A549 (cell line): ENCODE data around the gene TCF23. TPM values are rescaled to one million over a fixed set of nuclear protein-coding genes. Genes with fewer than 3 reads are reported as not detected.

Source experiments
- ATAC-seq, 2 experiments: fragments of 200-7000 bp in 1 of 2; fragments of >200 bp in 1 of 2; cut with Nextera tagmentation in 1 of 2; cut with Tn5 transposase in 1 of 2; 3 replicates each; pipeline versions ENCODE4 v1.8.0 to v1.9.1; 2018 to 2020; ENCODE audit warnings: mild to moderate bottlenecking in 1 of 2, moderate library complexity in 1 of 2
- CTCF ChIA-PET: fragments of 300-600 bp; sonication (Branson Sonifier 250); formaldehyde crosslinking; extraction: SDS; loops from one replicate; lab custom pipeline; 2021; ENCODE audit warnings: antibody characterized with exemption, inconsistent platforms; lab: Yijun Ruan, JAX
- POLR2A ChIA-PET: fragments of 350-600 bp; formaldehyde crosslinking; extraction: SDS; loops from one replicate; lab custom pipeline; 2021; ENCODE audit warnings: antibody characterized with exemption, inconsistent platforms; lab: Yijun Ruan, JAX
- DNase-seq, 2 experiments: peaks; one replicate each; pipeline versions ENCODE4 v3.0.0 to v3.0.0-alpha.2; 2011 to 2016; ENCODE audit warnings: low read depth in 1 of 2, low spot score in 1 of 2
- FAIRE-seq: peaks from 2 replicates; lab custom pipeline; 2011; peaks lifted over from hg19 to GRCh38; lab: Jason Lieb, UNC
- H3K27ac ChIP-seq, 2 experiments: fragments of >200 bp; sonication (Bioruptor Twin); formaldehyde crosslinking; 3 replicates each; pipeline ENCODE4 v1.5.1; 2016 to 2017
- H3K4me1 ChIP-seq: fragments of >200 bp; sonication (Bioruptor Twin); formaldehyde crosslinking; 3 replicates; pipeline ENCODE4 v1.6.1; 2016
- H3K4me2 ChIP-seq: fragments of >200 bp; sonication (Bioruptor Twin); formaldehyde crosslinking; 3 replicates; pipeline ENCODE4 v1.6.1; 2016
- H3K4me3 ChIP-seq: fragments of >200 bp; sonication (Bioruptor Twin); formaldehyde crosslinking; 3 replicates; pipeline ENCODE4 v1.5.1; 2016
- H3K9me3 ChIP-seq: fragments of >200 bp; sonication (Bioruptor Twin); formaldehyde crosslinking; 3 replicates; pipeline ENCODE4 v1.6.1; 2016
- BHLHE40 ChIP-seq: IDR thresholded peaks from 2 replicates; pipeline ENCODE4 v1.6.1; 2012; ENCODE audit warnings: low read depth, low read length, inconsistent platforms
- CBX8 ChIP-seq: fragments of 200-600 bp; sonication (generic); IDR thresholded peaks from 2 replicates; pipeline ENCODE4 v1.6.1; 2016
- CEBPB ChIP-seq, 2 experiments: fragments of >200 bp in 1 of 2; sonication (Bioruptor Twin) in 1 of 2; formaldehyde crosslinking in 1 of 2; IDR thresholded peaks; 2 replicates each; pipeline ENCODE4 v1.6.1; 2012 to 2016
- CHD4 ChIP-seq: fragments of 200-600 bp; sonication (generic); IDR thresholded peaks from 2 replicates; pipeline ENCODE4 v1.6.1; 2016; ENCODE audit warnings: antibody characterized with exemption, mild to moderate bottlenecking, borderline replicate concordance
- EP300 ChIP-seq, 2 experiments: fragments of >200 bp; sonication (Bioruptor Twin); formaldehyde crosslinking; IDR thresholded peaks; 2 replicates in 1 of 2; 3 replicates in 1 of 2; pipeline ENCODE4 v1.6.1; 2016 to 2017
- ESRRA ChIP-seq: fragments of 150-350 bp; IDR thresholded peaks from 2 replicates; pipeline ENCODE4 v1.6.1; 2014; ENCODE audit warnings: mild to moderate bottlenecking, low read length, borderline replicate concordance
- GATA3 ChIP-seq: IDR thresholded peaks from 2 replicates; pipeline ENCODE4 v1.6.1; 2012; ENCODE audit warnings: borderline replicate concordance
- HDAC2 ChIP-seq: fragments of 200-600 bp; sonication (generic); IDR thresholded peaks from 2 replicates; pipeline ENCODE4 v1.6.1; 2016
- HEYL ChIP-seq: fragments of 250-450 bp; sonication (Bioruptor Pico); IDR thresholded peaks from 2 replicates; pipeline ENCODE4 v1.8.0; 2021; ENCODE audit warnings: mild to moderate bottlenecking, moderate library complexity
- HOXB5 ChIP-seq: fragments of 250-450 bp; sonication (Bioruptor Pico); IDR thresholded peaks from 2 replicates; pipeline ENCODE4 v1.5.0; 2020; ENCODE audit warnings: mild to moderate bottlenecking, moderate library complexity
- JUN ChIP-seq, 2 experiments: fragments of >200 bp; sonication (Bioruptor Twin); formaldehyde crosslinking; IDR thresholded peaks; 2 replicates in 1 of 2; 3 replicates in 1 of 2; pipeline ENCODE4 v1.6.1; 2016 to 2017
- KDM1A ChIP-seq: fragments of 200-600 bp; sonication (generic); IDR thresholded peaks from 2 replicates; pipeline ENCODE4 v1.6.1; 2016; ENCODE audit warnings: low read depth, mild to moderate bottlenecking
- MAFK ChIP-seq: fragments of 450-650 bp; IDR thresholded peaks from 2 replicates; pipeline ENCODE4 v1.6.1; 2014; ENCODE audit not compliant: partially characterized antibody
- MYC ChIP-seq: IDR thresholded peaks from 2 replicates; pipeline ENCODE4 v1.6.1; 2012; ENCODE audit warnings: mild to moderate bottlenecking, inconsistent platforms, low read length, improper control_type of control experiment, borderline replicate concordance
- NR3C1 ChIP-seq: fragments of >200 bp; sonication (Bioruptor Twin); formaldehyde crosslinking; IDR thresholded peaks from 3 replicates; pipeline ENCODE4 v1.6.1; 2017
- PHF8 ChIP-seq: fragments of 200-600 bp; sonication (generic); IDR thresholded peaks from 2 replicates; pipeline ENCODE4 v1.6.1; 2016; ENCODE audit warnings: low read depth, mild to moderate bottlenecking, antibody characterized with exemption, moderate library complexity, borderline replicate concordance
- POLR2A ChIP-seq: IDR thresholded peaks from 2 replicates; pipeline ENCODE4 v1.6.1; 2012; ENCODE audit warnings: mild to moderate bottlenecking, low read length
- POLR2AphosphoS2 ChIP-seq: conservative IDR thresholded peaks from 2 replicates; pipeline ENCODE4 v1.6.1; 2012; ENCODE audit warnings: low read length, improper control_type of control experiment, inconsistent platforms
- RCOR1 ChIP-seq: fragments of 150-350 bp; IDR thresholded peaks from 2 replicates; pipeline ENCODE4 v1.6.1; 2014; ENCODE audit warnings: antibody characterized with exemption, low read length, low read depth
- SREBF2 ChIP-seq: fragments of 450-650 bp; IDR thresholded peaks from 2 replicates; pipeline ENCODE4 v1.6.1; 2014; ENCODE audit warnings: mild to moderate bottlenecking, moderate library complexity
- TFCP2L1 ChIP-seq: fragments of 250-450 bp; sonication (Bioruptor Pico); IDR thresholded peaks from 2 replicates; pipeline ENCODE4 v1.5.0; 2021; ENCODE audit warnings: mild to moderate bottlenecking
- TP53 ChIP-seq: fragments of 250-450 bp; sonication (Bioruptor Pico); IDR thresholded peaks from 2 replicates; pipeline ENCODE4 v1.5.0; 2021; ENCODE audit warnings: mild to moderate bottlenecking, moderate library complexity
- ZC3H11A ChIP-seq: fragments of 450-650 bp; IDR thresholded peaks from 2 replicates; pipeline ENCODE4 v1.6.1; 2014; ENCODE audit warnings: antibody characterized with exemption, mild to moderate bottlenecking
- ZFP36 ChIP-seq: fragments of 450-650 bp; IDR thresholded peaks from 2 replicates; pipeline ENCODE4 v1.6.1; 2014; ENCODE audit warnings: borderline replicate concordance; ENCODE audit not compliant: partially characterized antibody
- WGBS: methylation state at CpG from one replicate; pipeline ENCODE4 v1.1.6; 2017; ENCODE audit errors: missing lambda C conversion rate; 5-methylcytosine and 5-hydroxymethylcytosine counted together
- polyA plus RNA-seq, 4 experiments: library from polyadenylated mRNA; depleted of rRNA in 3 of 4; stranded (reverse); fragments of >200 nt; fragmentation: RNase III in 1 of 4; extraction: RNeasy Plus Mini Kit Qiagen cat#74134 plus additional on column Dnase treatment in 1 of 4; gene quantifications; 2 replicates in 3 of 4; 3 replicates in 1 of 4; pipeline ENCODE4 v1.2.3, GENCODE V29; 2011 to 2017
- TF ChIP-seq, protein P1 (sequence below): fragments of 450-650 bp; IDR thresholded peaks from 2 replicates; pipeline ENCODE4 v1.6.1; 2014; ENCODE audit warnings: antibody characterized with exemption
- TF ChIP-seq, protein P2 (sequence below): fragments of 250-450 bp; sonication (Bioruptor Pico); IDR thresholded peaks from 2 replicates; pipeline ENCODE4 v1.5.0; 2020; ENCODE audit warnings: low read depth, mild to moderate bottlenecking, moderate library complexity
- TF ChIP-seq, protein P3 (sequence below): IDR thresholded peaks from 2 replicates; pipeline ENCODE4 v1.6.1; 2012
- TF ChIP-seq, protein P4 (sequence below): fragments of >200 bp; sonication (Bioruptor Twin); formaldehyde crosslinking; IDR thresholded peaks from 2 replicates; pipeline ENCODE4 v1.6.1; 2016
- TF ChIP-seq, protein P5 (sequence below): fragments of 200-600 bp; sonication (generic); IDR thresholded peaks from 2 replicates; pipeline ENCODE4 v1.6.1; 2016; ENCODE audit warnings: antibody characterized with exemption, mild to moderate bottlenecking, moderate library complexity
- TF ChIP-seq, protein P6 (sequence below): IDR thresholded peaks from 2 replicates; pipeline ENCODE4 v1.6.1; 2012; ENCODE audit warnings: low read depth, borderline replicate concordance

The TCF23 gene
- polyA plus RNA-seq, 2 of the 4 experiments (the other 2 are of a cell fraction) = not detected

DNA sequence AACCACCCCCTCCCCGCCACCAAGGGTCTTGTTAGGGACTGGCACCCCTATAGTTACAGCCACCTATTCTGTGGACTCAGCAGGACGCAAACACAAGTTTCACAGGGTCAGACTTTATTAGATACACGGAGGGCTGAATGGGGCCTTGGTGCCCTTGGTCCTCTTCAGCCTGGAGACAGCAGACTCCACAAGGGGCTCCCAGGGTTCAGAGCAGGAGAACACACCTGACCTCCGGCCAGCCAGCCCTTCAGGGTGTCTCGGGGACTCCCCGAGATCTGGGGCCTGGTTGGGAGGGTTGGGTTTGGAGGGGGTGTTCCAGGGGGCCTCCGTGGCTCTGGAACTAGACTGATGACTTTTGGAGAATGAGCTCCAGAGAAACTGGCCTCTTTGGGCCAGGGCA lies 12.1 kb upstream of the TCF23 start:
- H3K4me3 ChIP-seq = no peak overlapping the region
- no peak for DNase-seq
- CTCF ChIA-PET = interaction anchor here (1.0 to 1.7 kb wide), 3 partner anchors 16 to 50 kb away, joined by 4 to 5 read pairs (median 5); no protein-coding TSS in a partner anchor
- TF ChIP-seq JUN (IDR thresholded peaks at IDR 0.05) (no peak), BHLHE40 (no peak), KDM1A (no peak), SREBF2 (no peak), ESRRA (no peak)
- TF ChIP-seq, protein P1, sequence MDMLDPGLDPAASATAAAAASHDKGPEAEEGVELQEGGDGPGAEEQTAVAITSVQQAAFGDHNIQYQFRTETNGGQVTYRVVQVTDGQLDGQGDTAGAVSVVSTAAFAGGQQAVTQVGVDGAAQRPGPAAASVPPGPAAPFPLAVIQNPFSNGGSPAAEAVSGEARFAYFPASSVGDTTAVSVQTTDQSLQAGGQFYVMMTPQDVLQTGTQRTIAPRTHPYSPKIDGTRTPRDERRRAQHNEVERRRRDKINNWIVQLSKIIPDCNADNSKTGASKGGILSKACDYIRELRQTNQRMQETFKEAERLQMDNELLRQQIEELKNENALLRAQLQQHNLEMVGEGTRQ = no peak
- TF ChIP-seq, all 56 proteins: peak for 0
- no peak for FAIRE-seq
- POLR2A ChIA-PET = no interaction called here
- Histone ChIP-seq H3K27ac (no peak overlapping the region), H3K4me2 (no peak overlapping the region), H3K9me3 (no peaks in the 10 kb centered on the region), H3K4me1 (peaks cover 11% of the 10 kb centered on the region)
- ATAC-seq = no peak
- WGBS = 86% methylated on average over 7 of the region's 7 CpGs

DNA sequence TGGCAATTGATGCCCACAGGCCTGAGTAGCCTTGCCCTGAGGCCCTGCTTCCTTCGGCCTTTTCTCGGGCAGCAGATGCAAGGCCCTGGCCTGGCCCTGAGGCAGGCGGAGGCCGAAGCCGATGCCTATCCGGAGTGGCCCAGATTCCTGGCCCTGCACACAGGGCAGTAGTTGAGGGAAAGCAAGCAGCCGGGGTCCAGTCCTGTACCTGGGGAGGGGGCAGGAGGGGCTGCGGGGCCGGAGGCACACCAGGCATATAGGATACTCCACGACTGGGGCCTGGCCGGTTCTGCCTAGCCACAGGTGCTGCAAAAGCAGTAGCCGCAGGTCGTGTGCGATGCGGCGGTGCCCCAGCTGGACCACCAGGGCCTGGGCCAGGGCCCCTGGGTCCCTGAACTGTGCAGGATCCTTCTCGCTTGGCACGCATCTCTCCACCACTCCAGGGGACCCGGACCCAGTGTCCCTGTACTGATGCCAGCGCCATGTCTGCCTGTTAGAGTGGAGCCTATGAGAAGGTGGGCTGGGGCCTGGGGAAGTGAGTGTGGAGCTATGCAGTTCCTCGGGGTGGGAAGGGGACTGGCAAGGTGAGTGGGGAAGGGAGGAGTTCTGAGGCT lies 11.4 kb upstream of the TCF23 start:
- POLR2A ChIA-PET = no interaction called here
- FAIRE-seq (no peak), ATAC-seq (no peak), DNase-seq (no peak)
- Histone ChIP-seq H3K4me3 (no peak overlapping the region), H3K27ac (no peak overlapping the region), H3K4me2 (no peak overlapping the region), H3K4me1 (peaks cover 11% of the 10 kb centered on the region), H3K9me3 (no peaks in the 10 kb centered on the region)
- TF ChIP-seq RCOR1 (no peak), GATA3 (no peak), EP300 (IDR thresholded peaks at IDR 0.05) (no peak), ZFP36 (no peak), JUN (IDR thresholded peaks at IDR 0.05) (no peak), HEYL (CRISPR knock-in tag) (no peak), HOXB5 (no peak), TFCP2L1 (no peak), ESRRA (no peak), CHD4 (no peak), POLR2AphosphoS2 (no peak), SREBF2 (no peak), TP53 (no peak), ZC3H11A (no peak)
- TF ChIP-seq, protein P2, sequence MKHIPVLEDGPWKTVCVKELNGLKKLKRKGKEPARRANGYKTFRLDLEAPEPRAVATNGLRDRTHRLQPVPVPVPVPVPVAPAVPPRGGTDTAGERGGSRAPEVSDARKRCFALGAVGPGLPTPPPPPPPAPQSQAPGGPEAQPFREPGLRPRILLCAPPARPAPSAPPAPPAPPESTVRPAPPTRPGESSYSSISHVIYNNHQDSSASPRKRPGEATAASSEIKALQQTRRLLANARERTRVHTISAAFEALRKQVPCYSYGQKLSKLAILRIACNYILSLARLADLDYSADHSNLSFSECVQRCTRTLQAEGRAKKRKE (CRISPR knock-in tag) = no peak
- TF ChIP-seq, protein P3, sequence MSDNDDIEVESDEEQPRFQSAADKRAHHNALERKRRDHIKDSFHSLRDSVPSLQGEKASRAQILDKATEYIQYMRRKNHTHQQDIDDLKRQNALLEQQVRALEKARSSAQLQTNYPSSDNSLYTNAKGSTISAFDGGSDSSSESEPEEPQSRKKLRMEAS = no peak
- TF ChIP-seq, protein P4, sequence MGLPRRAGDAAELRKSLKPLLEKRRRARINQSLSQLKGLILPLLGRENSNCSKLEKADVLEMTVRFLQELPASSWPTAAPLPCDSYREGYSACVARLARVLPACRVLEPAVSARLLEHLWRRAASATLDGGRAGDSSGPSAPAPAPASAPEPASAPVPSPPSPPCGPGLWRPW = no peak
- 82% methylated on average over 20 of the region's 21 CpGs for WGBS
- CTCF ChIA-PET = interaction anchor here (0.7 to 1.5 kb wide), 4 partner anchors 15 to 44 kb away, joined by 3 to 5 read pairs (median 4); no protein-coding TSS in a partner anchor

DNA sequence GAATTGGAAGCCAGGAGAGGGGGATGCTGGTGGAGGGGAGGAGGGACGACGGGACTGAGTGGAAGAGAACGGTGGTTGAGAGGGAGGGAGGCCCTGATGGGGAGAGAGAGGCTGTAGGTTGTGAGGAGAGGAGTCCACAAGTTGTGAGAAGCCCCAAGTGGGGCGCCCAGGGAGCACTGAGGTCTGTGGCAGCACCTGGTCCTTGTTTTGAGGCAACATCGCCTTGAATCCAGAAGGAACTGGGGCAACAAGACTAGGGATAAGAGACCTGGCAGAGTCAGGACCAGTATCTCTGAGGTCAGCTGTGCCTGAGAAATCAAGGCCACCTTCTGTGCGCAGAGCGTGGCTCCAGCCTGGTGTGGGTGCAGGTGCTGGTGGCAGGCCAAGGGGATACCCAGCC lies 10.7 kb upstream of the TCF23 start:
- ATAC-seq = no peak
- H3K27ac ChIP-seq = no peak overlapping the region
- CTCF ChIA-PET = interaction anchor here (0.7 to 1.0 kb wide), 3 partner anchors 14 to 45 kb away, joined by 3 to 4 read pairs (median 3); no protein-coding TSS in a partner anchor
- FAIRE-seq = no peak
- no peaks in the 10 kb centered on the region; the same call in 2 of the 3 replicates for H3K9me3 ChIP-seq
- DNase-seq = no peak
- H3K4me1 ChIP-seq = peaks cover 6% of the 10 kb centered on the region
- 76% methylated on average over 7 of the region's 7 CpGs for WGBS
- H3K4me2 ChIP-seq = no peak overlapping the region
- H3K4me3 ChIP-seq = no peak overlapping the region
- POLR2A ChIA-PET = no interaction called here
- TF ChIP-seq MAFK (no peak), KDM1A (no peak), MYC (no peak), ZC3H11A (no peak), CBX8 (no peak), NR3C1 (no peak), HDAC2 (no peak), TFCP2L1 (no peak), PHF8 (no peak), TP53 (no peak), POLR2A (no peak), CEBPB (IDR thresholded peaks at IDR 0.05) (no peak)
- TF ChIP-seq, protein P5, sequence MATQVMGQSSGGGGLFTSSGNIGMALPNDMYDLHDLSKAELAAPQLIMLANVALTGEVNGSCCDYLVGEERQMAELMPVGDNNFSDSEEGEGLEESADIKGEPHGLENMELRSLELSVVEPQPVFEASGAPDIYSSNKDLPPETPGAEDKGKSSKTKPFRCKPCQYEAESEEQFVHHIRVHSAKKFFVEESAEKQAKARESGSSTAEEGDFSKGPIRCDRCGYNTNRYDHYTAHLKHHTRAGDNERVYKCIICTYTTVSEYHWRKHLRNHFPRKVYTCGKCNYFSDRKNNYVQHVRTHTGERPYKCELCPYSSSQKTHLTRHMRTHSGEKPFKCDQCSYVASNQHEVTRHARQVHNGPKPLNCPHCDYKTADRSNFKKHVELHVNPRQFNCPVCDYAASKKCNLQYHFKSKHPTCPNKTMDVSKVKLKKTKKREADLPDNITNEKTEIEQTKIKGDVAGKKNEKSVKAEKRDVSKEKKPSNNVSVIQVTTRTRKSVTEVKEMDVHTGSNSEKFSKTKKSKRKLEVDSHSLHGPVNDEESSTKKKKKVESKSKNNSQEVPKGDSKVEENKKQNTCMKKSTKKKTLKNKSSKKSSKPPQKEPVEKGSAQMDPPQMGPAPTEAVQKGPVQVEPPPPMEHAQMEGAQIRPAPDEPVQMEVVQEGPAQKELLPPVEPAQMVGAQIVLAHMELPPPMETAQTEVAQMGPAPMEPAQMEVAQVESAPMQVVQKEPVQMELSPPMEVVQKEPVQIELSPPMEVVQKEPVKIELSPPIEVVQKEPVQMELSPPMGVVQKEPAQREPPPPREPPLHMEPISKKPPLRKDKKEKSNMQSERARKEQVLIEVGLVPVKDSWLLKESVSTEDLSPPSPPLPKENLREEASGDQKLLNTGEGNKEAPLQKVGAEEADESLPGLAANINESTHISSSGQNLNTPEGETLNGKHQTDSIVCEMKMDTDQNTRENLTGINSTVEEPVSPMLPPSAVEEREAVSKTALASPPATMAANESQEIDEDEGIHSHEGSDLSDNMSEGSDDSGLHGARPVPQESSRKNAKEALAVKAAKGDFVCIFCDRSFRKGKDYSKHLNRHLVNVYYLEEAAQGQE = no peak
- TF ChIP-seq, protein P6, sequence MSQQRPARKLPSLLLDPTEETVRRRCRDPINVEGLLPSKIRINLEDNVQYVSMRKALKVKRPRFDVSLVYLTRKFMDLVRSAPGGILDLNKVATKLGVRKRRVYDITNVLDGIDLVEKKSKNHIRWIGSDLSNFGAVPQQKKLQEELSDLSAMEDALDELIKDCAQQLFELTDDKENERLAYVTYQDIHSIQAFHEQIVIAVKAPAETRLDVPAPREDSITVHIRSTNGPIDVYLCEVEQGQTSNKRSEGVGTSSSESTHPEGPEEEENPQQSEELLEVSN = no peak
